H1 (cell line): ENCODE measurements around the gene USH2A. TPM values are rescaled to one million over a fixed set of nuclear protein-coding genes. Genes with fewer than 3 reads are reported as not detected.

Source experiments
- CTCF ChIA-PET: fragments of 300-600 bp; sonication (Branson Sonifier 250); formaldehyde crosslinking; loops from one replicate; lab custom pipeline; 2021; ENCODE audit not compliant: partially characterized antibody; lab: Charles Lee
- POLR2A ChIA-PET: fragments of 300-600 bp; sonication (Branson Sonifier 250); formaldehyde crosslinking; loops from one replicate; lab custom pipeline; 2021; ENCODE audit warnings: inconsistent platforms; ENCODE audit not compliant: partially characterized antibody; lab: Charles Lee
- DNase-seq, 2 experiments: peaks; one replicate each; pipeline versions ENCODE4 v3.0.0 to v3.0.0-alpha.2; 2010 to 2022; ENCODE audit warnings: low spot score in 2 of 2, low read depth in 1 of 2, mixed read lengths in 1 of 2
- FAIRE-seq: peaks from 2 replicates; lab custom pipeline; 2011; peaks lifted over from hg19 to GRCh38; lab: Jason Lieb, UNC
- H2AFZ ChIP-seq: 2 replicates; pipeline ENCODE4 v1.8.1; 2012; ENCODE audit warnings: low read length, inconsistent platforms
- H2AK5ac ChIP-seq: 2 replicates; pipeline ENCODE4 v1.6.1; 2013; ENCODE audit warnings: low read depth, low read length
- H2BK120ac ChIP-seq: replicated peaks from 2 replicates; pipeline ENCODE3; 2013; ENCODE audit warnings: low read depth, low read length, inconsistent platforms
- H2BK12ac ChIP-seq: 2 replicates; pipeline ENCODE4 v1.6.1; 2013; ENCODE audit warnings: low read depth, low read length
- H2BK15ac ChIP-seq: 2 replicates; pipeline ENCODE4 v1.6.1; 2013; ENCODE audit warnings: low read length
- H2BK20ac ChIP-seq: 2 replicates; pipeline ENCODE4 v1.6.1; 2013; ENCODE audit warnings: low read length
- H2BK5ac ChIP-seq: 2 replicates; pipeline ENCODE4 v1.6.1; 2013; ENCODE audit warnings: low read depth, low read length
- H3K14ac ChIP-seq: 2 replicates; pipeline ENCODE4 v1.6.1; 2013; ENCODE audit warnings: inconsistent platforms; ENCODE audit not compliant: insufficient read length
- H3K18ac ChIP-seq: 2 replicates; pipeline ENCODE4 v1.6.1; 2013; ENCODE audit warnings: low read length; ENCODE audit errors: extremely low read depth
- H3K23ac ChIP-seq: 2 replicates; pipeline ENCODE4 v1.6.1; 2013; ENCODE audit warnings: inconsistent platforms; ENCODE audit not compliant: insufficient read length
- H3K23me2 ChIP-seq: 2 replicates; pipeline ENCODE4 v1.6.1; 2013; ENCODE audit warnings: low read depth, low read length
- H3K27ac ChIP-seq: 2 replicates; pipeline ENCODE4 v1.6.1; 2011; ENCODE audit warnings: low read depth, low read length, inconsistent platforms
- H3K27me3 ChIP-seq, 4 experiments: replicated peaks in 1 of 4; 1 replicate in 1 of 4; 2 replicates in 3 of 4; pipeline versions ENCODE4 v1.6.1 to v1.8.1; 2011 to 2013; ENCODE audit warnings: low read length in 3 of 4, mild to moderate bottlenecking in 3 of 4, inconsistent platforms in 2 of 4, mixed read lengths in 2 of 4, moderate library complexity in 1 of 4; ENCODE audit not compliant: control insufficient read depth in 3 of 4, insufficient read depth in 3 of 4; ENCODE audit errors: extremely low read depth in 1 of 4
- H3K36me3 ChIP-seq, 4 experiments: 2 replicates each; pipeline versions ENCODE4 v1.6.1 to v1.8.1; 2011 to 2013; ENCODE audit warnings: mild to moderate bottlenecking in 4 of 4, low read length in 3 of 4, moderate library complexity in 2 of 4, control low read depth in 1 of 4, inconsistent platforms in 1 of 4; ENCODE audit not compliant: insufficient read depth in 4 of 4, control insufficient read depth in 2 of 4
- H3K4ac ChIP-seq: replicated peaks from 2 replicates; pipeline ENCODE3; 2013; ENCODE audit warnings: low read length, low read depth, mixed read lengths, inconsistent platforms; ENCODE audit not compliant: insufficient read length
- H3K4me1 ChIP-seq, 4 experiments: replicated peaks in 1 of 4; 1 replicate in 1 of 4; 2 replicates in 3 of 4; pipeline versions ENCODE4 v1.6.1 to v1.8.1; 2011 to 2013; ENCODE audit warnings: low read length in 3 of 4, inconsistent platforms in 2 of 4, mixed read lengths in 1 of 4; ENCODE audit not compliant: insufficient read depth in 4 of 4, control insufficient read depth in 3 of 4
- H3K4me2 ChIP-seq, 2 experiments: 2 replicates each; pipeline versions ENCODE4 v1.6.1 to v1.8.1; 2011 to 2013; ENCODE audit warnings: low read depth in 2 of 2, low read length in 2 of 2, control low read depth in 1 of 2, inconsistent platforms in 1 of 2, mild to moderate bottlenecking in 1 of 2; ENCODE audit not compliant: insufficient read depth in 1 of 2
- H3K4me3 ChIP-seq, 4 experiments: fragments of 200-600, 300-600 bp in 1 of 4; sonication (generic), shearing (Covaris generic), sonication (Bioruptor Twin) in 1 of 4; 2 replicates each; pipeline versions ENCODE4 v1.5.1 to v1.8.1; 2011 to 2016; ENCODE audit warnings: low read length in 4 of 4, low read depth in 3 of 4, control low read depth in 2 of 4, inconsistent platforms in 2 of 4, mild to moderate bottlenecking in 2 of 4, mixed read lengths in 1 of 4, moderate library complexity in 1 of 4; ENCODE audit not compliant: insufficient read depth in 2 of 4; ENCODE audit errors: extremely low read depth in 1 of 4
- H3K56ac ChIP-seq: replicated peaks from 2 replicates; pipeline ENCODE3; 2013; ENCODE audit warnings: low read depth, mild to moderate bottlenecking, mixed read lengths, low read length, inconsistent platforms; ENCODE audit not compliant: insufficient read length
- H3K79me1 ChIP-seq: 2 replicates; pipeline ENCODE4 v1.6.1; 2013; ENCODE audit warnings: low read depth, low read length, control low read depth
- H3K79me2 ChIP-seq, 2 experiments: 2 replicates each; pipeline versions ENCODE4 v1.6.1 to v1.8.1; 2012 to 2013; ENCODE audit warnings: low read length in 2 of 2, mild to moderate bottlenecking in 2 of 2, inconsistent platforms in 1 of 2; ENCODE audit not compliant: insufficient read depth in 2 of 2, control insufficient read depth in 1 of 2
- H3K9ac ChIP-seq, 4 experiments: replicated peaks in 1 of 4; 1 replicate in 1 of 4; 2 replicates in 3 of 4; pipeline versions ENCODE4 v1.6.1 to v1.8.1; 2011 to 2013; ENCODE audit warnings: low read depth in 3 of 4, low read length in 3 of 4, control low read depth in 2 of 4, mild to moderate bottlenecking in 2 of 4, moderate library complexity in 2 of 4, inconsistent platforms in 1 of 4; ENCODE audit errors: extremely low read depth in 1 of 4
- H3K9me3 ChIP-seq, 2 experiments: 2 replicates each; pipeline versions ENCODE4 v1.6.1 to v1.8.1; 2012 to 2013; ENCODE audit warnings: mild to moderate bottlenecking in 2 of 2, moderate library complexity in 2 of 2, control low read depth in 1 of 2, inconsistent platforms in 1 of 2, low read depth in 1 of 2, low read length in 1 of 2, mixed read lengths in 1 of 2; ENCODE audit not compliant: insufficient read depth in 2 of 2
- H4K20me1 ChIP-seq, 2 experiments: replicated peaks in 1 of 2; 2 replicates each; pipeline versions ENCODE3 to v1.8.1; 2011 to 2013; ENCODE audit warnings: inconsistent platforms in 2 of 2, low read length in 2 of 2, mild to moderate bottlenecking in 1 of 2; ENCODE audit not compliant: insufficient read depth in 2 of 2, control insufficient read depth in 1 of 2
- H4K5ac ChIP-seq: 2 replicates; pipeline ENCODE4 v1.6.1; 2013; ENCODE audit warnings: low read length, low read depth, mixed read lengths, inconsistent platforms; ENCODE audit not compliant: insufficient read length
- H4K8ac ChIP-seq: 2 replicates; pipeline ENCODE4 v1.8.0; 2013; ENCODE audit warnings: mild to moderate bottlenecking, moderate library complexity, low read length, inconsistent platforms; ENCODE audit not compliant: insufficient read depth; ENCODE audit errors: extremely low read depth
- H4K91ac ChIP-seq: replicated peaks from 2 replicates; pipeline ENCODE3; 2013; ENCODE audit warnings: low read length, mixed read lengths, inconsistent platforms; ENCODE audit not compliant: insufficient read length
- CTBP2 ChIP-seq: IDR thresholded peaks from 2 replicates; pipeline ENCODE4 v1.7.0; 2011; ENCODE audit warnings: borderline replicate concordance, mild to moderate bottlenecking, moderate library complexity, mixed read lengths, low read length; ENCODE audit not compliant: insufficient read depth, insufficient read length
- HDAC6 ChIP-seq: IDR thresholded peaks from one replicate; pipeline ENCODE4 v1.7.1; 2012; ENCODE audit warnings: low read depth, mild to moderate bottlenecking, inconsistent platforms, low read length, moderate library complexity
- KDM1A ChIP-seq: fragments of 200-600, 300-600 bp; sonication (generic); IDR thresholded peaks from 2 replicates; pipeline ENCODE4 v1.7.1; 2016; ENCODE audit warnings: mild to moderate bottlenecking, low read length, borderline replicate concordance
- MAX ChIP-seq: IDR thresholded peaks from 2 replicates; pipeline ENCODE4 v1.6.1; 2012; ENCODE audit warnings: inconsistent platforms
- SP4 ChIP-seq: IDR thresholded peaks from 2 replicates; pipeline ENCODE4 v1.6.1; 2012; ENCODE audit warnings: low read length, inconsistent platforms
- WGBS, 2 experiments: shearing (Covaris generic) in 1 of 2; methylation state at CpG; one replicate each; pipeline versions ENCODE4 v1.1.6 to v1.1.7; 2013 to 2015; ENCODE audit warnings: low lambda C conversion rate in 2 of 2, mixed read lengths in 2 of 2, inconsistent platforms in 1 of 2, low coverage in 1 of 2, missing lambda C conversion rate in 1 of 2; ENCODE audit not compliant: insufficient replicate concordance in 2 of 2, insufficient coverage in 1 of 2, insufficient read length in 1 of 2; ENCODE audit errors: extremely low coverage in 1 of 2, missing lambda C conversion rate in 1 of 2; 5-methylcytosine and 5-hydroxymethylcytosine counted together
- polyA plus RNA-seq, 7 experiments: library from polyadenylated mRNA; depleted of rRNA in 3 of 7; stranded (reverse) in 5 of 7; unstranded in 2 of 7; fragments of >200 nt in 5 of 7; fragments of 200-250 nt in 2 of 7; gene quantifications; 1 replicate in 5 of 7; 2 replicates in 1 of 7; 4 replicates in 1 of 7; pipeline versions ENCODE4 v1.2.1 to v1.2.3, GENCODE V29; 2011 to 2013; ENCODE audit warnings: missing spikeins in 2 of 7, mixed read lengths in 2 of 7
- total RNA-seq: library from RNA; stranded (reverse); fragmentation: NEBNext Ultra II Directional; extraction: Animal tissue kit (Norgen Biotek cat#: 25700); gene quantifications from 2 replicates; pipeline ENCODE4 v1.2.1, GENCODE V29; 2021

USH2A gene
- total and polyA plus RNA-seq, 2 of the 8 experiments (the other 6 are each of a cell fraction or from before 2014, with no cell fraction given): 0.02 to 0.17 TPM

GRCh38 chr1:215844266-215844665 is 579.0 kb downstream of the USH2A start:
- H3K79me2 ChIP-seq: no peaks in the 10 kb centered on the region
- no peak for FAIRE-seq
- CTCF ChIA-PET: interaction anchor here (0.6 kb wide), 1 partner anchor 964 kb away, joined by 3 read pairs; no protein-coding TSS in a partner anchor

More at GRCh38 chr1:215844266-215844665, 579.0 kb downstream of the USH2A start:
- Histone ChIP-seq H3K23me2 (no peaks in the 10 kb centered on the region), H2BK5ac (no peak overlapping the region), H3K4me1 (no peaks in the 10 kb centered on the region), H4K8ac (no peak overlapping the region), H3K9me3 (peaks cover 3% of the 10 kb centered on the region in 2 experiments; a peak in 1 of 4 replicates), H3K79me1 (no peaks in the 10 kb centered on the region), H2AFZ (no peak overlapping the region), H3K4ac (no peak overlapping the region), H3K4me3 (no peak overlapping the region), H3K9ac (no peak overlapping the region), H2BK120ac (no peak overlapping the region), H4K20me1 (no peaks in the 10 kb centered on the region), H3K27me3 (no peaks in the 10 kb centered on the region), H4K91ac (no peak overlapping the region), H2BK20ac (no peak overlapping the region), H2BK12ac (no peak overlapping the region), H2AK5ac (no peak overlapping the region), H3K14ac (no peak overlapping the region), H4K5ac (no peak overlapping the region), H2BK15ac (no peak overlapping the region), H3K4me2 (no peak overlapping the region), H3K36me3 (no peaks in the 10 kb centered on the region), H3K18ac (no peak overlapping the region), H3K56ac (no peak overlapping the region), H3K23ac (no peak overlapping the region), H3K27ac (no peak overlapping the region)
- POLR2A ChIA-PET: no interaction called here
- no peak for DNase-seq
- no peak for TF ChIP-seq KDM1A
- TF ChIP-seq HDAC6: no peak
- TF ChIP-seq MAX: no peak
- TF ChIP-seq CTBP2: no peak
- TF ChIP-seq SP4: no peak
- WGBS, 2 experiments: 93% methylated on average over 4 of the region's 4 CpGs; no CpG with 5 or more reads in 1 of the 2 experiments
